HG02840 (cell line): ENCODE data around the gene MYCBPAP.

Source experiments
- ATAC-seq: cut with Tn5 transposase; IDR thresholded peaks from one replicate; pipeline ENCODE4 v1.9.1; 2021; ENCODE audit warnings: mild to moderate bottlenecking, moderate library complexity, moderate number of reproducible peaks; ENCODE audit not compliant: unreplicated experiment, low FRiP score

Gene MYCBPAP

DNA sequence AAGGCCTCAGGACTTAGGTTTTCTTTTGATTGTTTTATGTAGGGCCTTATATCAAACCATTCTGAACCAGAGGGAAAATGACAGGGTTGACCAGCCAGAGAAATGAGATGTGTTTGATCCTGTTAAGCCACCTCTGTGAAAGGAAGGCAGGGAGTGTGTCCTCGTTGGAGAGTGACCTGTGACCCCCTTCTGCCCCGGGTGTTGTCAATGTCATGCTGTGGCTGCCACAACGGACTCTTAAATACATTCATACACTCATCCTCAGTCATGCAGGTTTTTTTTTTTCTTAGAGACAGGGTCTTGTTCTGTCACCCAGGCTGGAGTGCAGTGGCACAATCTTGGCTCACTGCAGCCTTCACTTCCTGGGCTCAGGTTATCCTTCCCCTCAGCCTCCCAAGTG lies 6.1 kb downstream of the MYCBPAP start:
- ATAC-seq: no peak

DNA sequence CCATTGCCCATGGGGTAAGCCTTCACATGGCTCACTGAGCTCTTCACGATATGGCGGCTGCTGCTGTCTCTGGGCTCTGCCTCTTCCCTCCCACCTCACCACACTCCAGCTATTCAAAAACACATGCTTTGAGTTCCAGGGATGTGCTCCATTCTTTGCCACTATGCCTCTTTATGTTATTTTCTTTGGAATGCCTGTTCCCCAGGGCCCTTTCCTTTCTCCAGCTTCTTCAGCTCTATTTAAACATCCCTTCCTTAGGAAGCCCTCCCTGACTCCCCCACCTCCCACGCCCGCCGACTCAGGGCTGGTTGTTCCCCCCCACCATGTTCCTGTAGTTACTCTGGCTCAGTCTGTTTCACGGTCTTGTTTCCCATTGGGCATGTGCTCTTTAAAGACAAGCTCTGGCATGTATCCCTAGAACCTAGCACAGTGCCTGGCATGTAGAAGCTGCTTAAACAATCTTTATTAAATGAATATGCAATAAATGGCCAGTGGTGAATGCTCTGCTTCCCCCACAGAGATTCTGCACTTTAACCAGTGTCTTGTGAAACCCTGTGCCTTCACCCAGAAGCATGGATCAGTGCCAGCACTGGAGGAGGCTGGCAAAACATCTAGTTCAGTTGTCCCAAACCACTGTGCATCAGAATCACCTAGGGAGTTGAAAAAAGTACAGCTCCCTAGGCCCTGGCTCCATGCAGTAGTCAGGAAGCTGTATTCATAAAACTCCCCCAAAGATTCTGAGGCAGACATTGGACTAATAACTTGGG lies 6.9 kb downstream of the MYCBPAP start:
- ATAC-seq: no peak

DNA sequence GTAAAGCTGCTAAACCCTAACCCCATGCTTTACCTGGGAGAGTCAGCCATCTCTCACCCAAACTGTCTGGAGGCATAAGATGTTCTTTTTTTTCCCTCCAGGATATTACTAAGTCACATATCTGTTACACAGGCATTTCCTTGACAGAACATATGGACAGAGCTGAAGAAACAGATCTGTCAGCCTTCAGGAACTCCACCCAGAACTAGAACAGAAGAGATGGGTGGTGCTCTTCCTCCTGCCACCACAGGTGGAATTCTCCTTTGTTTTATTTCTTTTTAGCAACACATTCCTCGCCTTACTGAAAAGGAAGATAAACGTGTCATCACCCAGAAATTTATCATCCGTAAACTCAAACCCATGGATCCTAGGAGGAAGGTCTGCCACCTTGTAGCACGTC lies 8.8 kb downstream of the MYCBPAP start:
- no peak for ATAC-seq

DNA sequence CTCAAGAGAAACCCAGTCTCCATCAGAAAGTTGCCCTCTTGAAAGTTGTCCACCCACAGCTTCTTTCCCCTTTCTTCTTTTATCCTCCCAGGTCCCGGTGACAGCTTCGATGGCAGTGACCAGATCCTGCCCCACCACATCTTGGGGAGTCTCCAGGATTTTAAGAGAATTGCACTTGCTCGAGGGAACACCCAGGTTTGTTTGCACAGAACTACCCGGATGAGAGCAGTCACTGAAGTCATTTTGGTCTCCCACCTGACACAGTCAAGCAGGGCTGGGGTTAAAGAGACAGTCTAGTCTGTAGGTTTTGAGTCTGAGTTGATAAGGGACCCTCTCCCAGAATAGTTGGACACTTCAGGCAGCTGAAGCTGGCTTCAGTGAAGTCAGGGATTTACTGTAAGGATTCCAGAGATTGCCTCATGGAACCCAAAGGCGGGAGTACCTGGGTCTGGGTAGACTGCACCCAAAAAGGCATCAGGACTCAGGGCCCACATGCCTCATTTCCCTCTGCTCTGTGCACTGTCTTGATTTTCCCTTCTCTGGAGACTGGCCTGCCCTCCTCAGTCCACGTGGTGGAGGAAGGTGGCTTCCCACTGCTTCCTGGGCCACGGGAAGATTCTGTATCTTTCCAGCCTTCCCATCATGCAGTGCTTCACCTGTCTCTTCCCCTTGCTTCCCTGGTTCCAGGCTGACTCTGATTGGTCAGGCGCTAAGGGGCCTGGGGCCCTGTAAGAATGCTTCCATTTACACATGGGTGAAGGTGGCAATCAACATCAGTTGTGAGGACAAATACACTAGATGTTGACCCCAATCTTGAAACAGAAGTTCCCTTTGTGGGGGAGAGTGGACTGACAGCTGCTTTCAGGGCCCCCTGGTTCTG lies 9.5 kb downstream of the MYCBPAP start:
- ATAC-seq: no peak

DNA sequence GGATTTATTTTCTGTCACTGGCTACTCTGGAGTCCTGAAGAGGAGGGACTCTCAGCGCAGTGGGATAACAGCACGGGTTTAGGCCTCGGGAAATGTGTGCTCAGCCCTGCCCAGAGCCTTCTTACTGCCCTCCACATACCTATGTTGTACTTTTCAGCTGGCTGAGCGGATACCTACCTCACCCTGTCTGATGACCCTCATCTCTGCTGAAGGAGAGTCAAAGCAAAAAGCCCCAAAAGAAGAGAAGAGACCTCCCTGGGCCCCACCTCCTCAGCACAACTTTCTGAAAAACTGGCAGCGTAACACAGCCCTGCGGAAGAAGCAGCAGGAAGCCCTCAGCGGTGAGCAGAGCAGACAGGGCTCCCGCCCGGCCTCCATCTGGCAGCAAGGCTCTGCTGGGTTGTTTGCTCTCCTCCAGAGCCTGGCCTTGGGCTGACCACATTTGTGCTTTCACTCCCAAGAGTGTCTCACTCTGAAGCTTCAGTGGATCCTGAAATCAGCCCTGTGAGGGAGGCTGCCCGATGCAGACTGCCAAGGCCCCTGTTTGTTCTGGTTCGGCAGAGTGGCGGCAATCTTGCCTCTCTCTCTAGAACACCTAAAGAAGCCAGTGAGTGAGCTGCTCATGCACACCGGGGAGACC lies 10.3 kb downstream of the MYCBPAP start:
- ATAC-seq: no peak

DNA sequence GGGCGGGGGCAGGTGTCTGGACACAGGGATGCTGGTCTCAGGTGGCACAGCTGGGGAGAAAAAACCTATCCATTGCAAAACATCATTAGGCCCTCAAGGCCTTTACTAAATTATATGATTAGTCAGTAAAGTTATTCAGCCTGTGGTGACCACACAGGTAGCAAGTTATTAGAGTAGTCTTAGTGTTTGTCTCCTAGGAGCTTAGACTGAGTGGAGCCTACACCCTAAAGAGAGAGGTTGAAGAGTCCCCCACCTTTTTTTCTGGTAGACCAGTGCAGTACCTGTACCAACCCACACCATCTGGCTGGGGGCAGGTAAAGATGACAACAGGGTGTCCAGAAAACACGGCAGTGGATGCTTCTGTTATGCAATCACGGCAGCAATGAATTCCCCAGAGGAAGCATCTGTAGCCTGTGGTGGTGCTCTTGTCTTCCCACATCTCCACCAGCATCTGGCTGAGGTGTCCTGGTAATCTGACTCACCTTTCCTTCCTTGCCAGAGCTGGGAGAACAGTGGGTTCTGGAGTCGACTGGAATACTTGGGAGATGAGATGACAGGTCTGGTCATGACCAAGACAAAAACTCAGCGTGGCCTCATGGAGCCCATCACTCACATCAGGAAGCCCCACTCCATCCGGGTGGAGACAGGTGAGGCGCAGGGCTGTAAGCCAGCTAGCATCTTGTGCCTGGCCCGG lies 11.0 kb downstream of the MYCBPAP start:
- no peak for ATAC-seq

DNA sequence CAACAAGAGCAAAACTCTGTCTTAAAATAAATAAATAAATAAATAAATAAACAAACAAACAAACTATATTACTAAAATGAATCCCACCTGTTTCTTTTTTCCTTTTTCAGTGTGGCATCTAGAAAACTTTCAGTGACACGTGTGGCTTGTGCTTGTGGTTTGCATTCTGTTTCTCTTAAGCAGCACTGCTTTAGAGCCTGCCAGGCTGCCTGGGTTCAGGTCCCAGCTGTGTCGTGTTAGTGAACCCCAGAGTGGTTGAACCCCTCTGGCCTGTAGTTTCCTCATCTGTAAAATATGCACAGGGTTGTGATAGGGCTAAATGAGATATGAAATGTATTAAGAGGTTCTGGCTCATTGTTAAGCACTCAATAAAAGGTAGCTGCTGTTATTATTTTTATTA lies 12.2 kb downstream of the MYCBPAP start:
- no peak for ATAC-seq

DNA sequence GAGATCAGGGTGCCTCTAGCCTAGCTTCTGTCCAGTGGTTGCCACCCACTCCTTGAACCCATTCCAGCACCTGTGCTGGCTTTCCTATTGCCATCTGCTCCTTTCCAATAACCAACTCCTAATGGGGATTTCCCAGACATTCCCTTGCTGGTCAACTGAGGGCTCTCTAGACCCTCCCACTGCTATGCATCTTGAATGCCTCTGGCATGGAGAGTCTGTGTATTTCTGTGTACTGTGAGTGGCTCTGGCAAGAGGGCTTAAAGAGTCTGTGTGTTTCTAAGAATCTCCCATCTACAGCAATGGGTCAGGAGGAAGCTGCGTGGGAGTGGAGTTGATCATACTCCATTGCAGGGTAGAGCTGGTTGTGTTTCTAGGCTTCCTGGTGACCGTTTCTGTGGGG lies 13.3 kb downstream of the MYCBPAP start:
- no peak for ATAC-seq

DNA sequence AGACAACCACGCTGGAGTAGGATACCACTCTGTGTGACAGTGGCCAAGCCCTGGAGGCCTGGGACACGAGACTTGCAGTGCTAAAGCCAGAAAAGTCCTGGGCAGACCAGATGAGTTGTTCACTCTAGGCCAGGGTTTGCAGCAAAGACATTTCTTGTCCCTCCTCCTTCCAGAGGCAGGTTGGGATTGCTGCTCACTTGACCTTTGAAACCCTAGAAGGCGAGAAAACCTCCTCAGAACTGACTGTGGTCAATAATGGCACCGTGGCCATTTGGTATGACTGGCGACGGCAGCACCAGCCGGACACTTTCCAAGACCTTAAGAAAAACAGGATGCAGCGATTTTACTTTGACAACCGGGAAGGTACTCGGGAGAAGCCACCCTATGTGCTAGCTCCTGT lies 14.5 kb downstream of the MYCBPAP start:
- ATAC-seq: no peak

DNA sequence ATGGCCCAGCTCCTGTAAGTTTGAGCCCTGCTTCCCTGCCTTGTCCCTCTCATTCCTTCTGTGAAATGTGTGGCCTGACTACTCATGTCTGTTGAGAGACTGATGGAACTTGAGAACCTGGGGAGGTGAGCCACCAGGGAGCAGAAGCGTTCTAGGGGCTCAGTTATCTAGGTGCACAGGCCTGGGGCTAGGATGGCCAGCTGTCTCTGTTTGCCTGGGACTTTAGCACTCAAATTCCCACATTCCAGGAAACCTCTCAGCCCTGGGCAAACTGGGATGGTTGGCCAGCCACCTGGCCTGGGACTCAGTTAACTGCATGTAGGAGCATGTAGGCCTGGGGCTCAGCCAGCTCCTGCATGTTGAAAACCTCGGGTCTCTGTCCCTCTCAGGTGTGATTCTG lies 15.0 kb downstream of the MYCBPAP start:
- no peak for ATAC-seq

DNA sequence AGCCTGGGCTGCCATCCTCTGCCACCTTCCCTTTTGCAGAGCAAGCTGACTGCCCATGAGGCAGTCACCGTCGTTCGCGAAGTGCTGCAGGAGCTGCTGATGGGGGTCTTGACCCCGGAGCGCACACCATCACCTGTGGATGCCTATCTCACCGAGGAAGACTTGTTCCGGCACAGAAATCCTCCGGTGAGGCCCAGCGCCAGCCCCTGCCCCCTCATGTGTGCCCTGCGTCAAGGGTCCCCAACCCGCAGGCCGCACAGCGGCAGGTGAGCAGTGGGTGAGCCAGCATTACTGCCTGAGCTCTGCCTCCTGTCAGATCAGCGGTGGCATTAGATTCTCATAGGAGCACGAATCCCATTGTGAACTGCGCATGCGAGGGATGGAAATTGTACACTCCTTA lies 16.6 kb downstream of the MYCBPAP start:
- no peak for ATAC-seq

DNA sequence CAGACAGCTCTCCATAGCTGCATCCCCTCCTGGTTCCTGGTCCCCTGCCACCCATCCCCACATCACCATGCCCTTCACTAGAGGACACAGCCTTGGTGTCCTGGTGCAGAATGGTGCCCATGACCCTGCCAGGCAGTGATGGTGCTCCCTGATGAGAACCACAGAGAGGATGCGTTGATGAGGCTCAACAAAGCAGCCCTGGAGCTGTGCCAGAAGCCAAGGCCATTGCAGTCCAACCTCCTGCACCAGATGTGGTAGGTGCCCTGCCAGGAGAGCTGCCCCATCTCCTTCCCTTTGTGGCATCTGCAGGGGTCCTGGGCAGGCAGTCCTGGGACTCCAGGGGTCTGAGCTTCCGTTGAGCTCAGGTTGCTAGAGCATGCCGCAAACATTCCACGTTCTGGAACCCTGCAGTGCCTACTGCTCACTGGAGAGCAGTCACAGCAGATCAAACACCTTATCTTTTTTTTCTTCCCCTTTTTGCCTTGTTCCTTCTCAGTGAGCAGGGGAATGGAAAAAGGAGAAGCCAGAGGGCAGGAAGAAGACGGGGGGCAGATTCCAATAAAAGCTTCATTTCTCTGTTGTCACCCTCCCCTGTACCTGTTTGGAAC lies 19.0 kb downstream of the MYCBPAP start:
- ATAC-seq: no peak

DNA sequence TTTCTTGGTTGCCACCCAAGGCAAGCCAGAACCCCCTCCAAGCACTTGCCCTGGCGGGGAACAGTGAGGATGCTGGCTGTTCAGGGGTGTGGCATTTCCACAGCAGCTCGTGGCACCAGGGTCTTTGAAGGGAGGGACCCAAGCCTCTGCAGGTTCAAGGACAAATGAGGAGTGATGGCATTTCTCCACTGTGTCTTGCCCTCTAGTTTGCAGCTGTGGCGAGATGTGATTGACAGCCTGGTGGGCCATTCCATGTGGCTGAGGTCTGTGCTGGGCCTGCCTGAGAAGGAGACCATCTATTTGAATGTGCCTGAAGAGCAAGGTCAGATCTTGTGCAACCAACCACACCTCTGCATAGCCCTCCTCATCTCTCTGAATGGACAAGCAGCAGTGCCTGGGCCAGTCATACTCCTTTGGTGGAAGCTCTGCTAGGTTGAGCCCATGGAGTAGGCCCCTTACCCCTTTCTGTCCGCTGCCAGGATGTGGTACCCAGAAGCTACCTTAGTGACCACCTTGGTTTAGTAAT lies 19.8 kb downstream of the MYCBPAP start:
- ATAC-seq: no peak

DNA sequence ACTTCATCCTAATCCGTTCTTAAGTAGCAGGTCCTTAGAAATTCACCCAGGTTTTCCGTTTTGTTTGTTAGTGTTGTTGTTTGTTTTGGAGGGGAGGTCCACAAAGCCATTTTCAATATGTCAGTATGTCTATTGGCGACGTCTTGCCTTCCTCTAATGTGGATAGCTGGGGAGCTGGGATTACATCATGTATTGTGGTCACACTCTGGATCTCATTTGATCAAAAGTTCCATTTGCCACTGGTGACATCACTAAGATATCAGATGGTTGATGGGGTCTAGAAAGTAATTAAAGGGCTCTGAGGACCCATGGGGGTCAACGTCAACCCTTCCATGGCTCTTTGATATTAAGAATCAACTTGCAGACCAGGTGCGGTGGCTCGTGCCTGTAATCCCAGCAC lies 21.6 kb downstream of the MYCBPAP start:
- ATAC-seq: no peak

DNA sequence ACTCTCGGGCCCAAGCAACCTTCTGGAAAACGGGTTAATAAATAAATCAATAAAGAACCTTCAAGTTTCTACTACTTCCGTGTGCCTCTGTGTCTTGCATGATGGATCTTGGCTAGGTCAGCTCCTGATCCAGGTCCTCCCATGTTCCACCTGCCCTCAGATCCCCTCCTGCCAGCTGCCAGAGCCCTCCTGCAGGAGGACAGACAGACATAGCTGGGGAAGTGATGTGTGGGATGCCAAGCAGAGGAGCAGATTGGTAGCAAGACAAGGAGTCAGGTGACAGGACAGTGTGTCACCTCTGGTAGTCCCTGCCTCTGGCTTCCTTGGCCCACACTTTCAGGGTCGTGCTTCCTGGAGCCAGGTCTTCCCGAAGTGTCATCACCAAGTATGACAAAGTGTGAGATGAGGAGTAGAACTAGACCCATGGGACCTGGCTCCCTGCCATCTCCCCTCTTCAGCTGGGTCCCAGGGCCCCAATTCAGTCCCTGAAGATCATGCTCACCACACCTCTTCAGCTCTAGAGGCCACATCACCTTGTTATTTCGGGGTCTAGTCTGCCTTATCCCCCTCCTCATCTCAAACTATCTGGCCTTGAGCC lies 23.3 kb downstream of the MYCBPAP start:
- no peak for ATAC-seq

DNA sequence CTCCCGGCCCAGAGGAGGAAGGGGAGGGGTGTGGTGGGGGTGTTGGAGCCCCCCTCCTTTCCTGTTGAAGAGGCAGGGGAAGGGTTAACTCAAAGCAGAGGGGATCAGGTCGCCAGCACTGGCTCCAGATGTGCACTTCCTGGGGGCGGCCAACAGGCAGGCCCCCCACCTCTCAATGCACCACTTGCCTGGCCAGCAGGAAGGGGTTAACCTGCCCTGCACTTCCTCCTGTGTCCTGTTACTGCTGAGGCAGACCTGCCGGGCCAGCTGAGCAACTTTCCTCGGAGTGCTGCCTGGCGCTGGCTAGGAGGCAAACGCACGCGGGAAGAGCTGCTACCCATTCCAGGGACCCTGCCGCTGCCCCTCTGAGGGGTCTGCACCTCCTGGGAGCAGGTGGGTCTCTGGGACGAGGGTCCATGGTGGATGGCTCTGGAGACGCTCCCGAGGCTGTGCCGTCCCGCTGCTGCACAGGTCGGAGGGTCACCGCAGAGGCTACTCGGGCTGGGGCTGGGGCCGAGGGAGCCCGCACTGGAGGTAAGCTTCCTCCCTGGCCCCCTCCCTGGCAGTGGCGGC lies 24.3 kb downstream of the MYCBPAP start, which contains the start of gene EPN3:
TSS of gene EPN3 (plus strand) at position 284 of the 573 bp plus-strand sequence. CDS start 3,822 bp downstream, outside the sequence.
- ATAC-seq: no peak

DNA sequence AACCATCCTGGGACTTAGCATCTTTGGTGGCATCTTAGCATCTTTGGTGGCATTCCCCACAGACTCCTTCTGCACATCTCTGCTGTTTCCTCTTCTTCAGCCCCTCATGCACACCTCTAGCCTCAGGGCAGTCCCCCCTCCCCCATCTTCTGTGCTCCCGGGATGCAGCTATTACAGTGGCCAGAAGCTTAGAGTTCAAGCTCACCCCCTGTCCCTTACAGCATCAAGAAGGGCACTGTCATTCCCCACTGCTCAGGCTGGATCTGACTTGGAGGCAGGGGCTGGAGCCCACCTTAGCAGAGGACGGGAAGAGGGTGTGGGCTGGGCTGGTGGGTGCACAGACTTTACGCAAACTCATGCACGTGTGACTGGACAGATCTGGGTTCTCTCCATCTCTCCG lies 24.9 kb downstream of the MYCBPAP start:
- ATAC-seq: no peak

DNA sequence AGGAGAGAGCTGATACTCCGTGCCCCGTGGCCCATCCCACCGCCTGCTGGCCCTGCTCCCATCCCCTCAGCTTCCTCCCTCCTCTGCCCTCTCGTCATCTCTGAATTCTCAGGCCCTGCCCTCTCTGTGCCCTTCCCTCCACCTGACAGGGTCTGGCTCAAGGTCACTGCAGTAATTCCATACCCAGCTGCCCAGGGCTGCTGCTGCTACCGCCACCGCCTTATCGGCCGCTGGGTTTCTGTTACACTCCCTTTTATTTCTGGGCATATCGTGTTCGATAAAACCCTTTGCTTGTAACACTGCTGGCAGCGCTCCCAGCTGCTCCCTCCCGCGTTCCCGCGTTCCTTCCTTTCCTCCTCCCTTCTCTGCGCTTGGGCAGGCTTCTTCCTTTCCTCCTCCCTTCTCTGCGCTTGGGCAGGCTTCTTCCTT lies 25.5 kb downstream of the MYCBPAP start:
- ATAC-seq: no peak
